Raji (cell line): ENCODE data around the gene RSL24D1.

Experiments used
- POLR2A ChIP-seq: IDR thresholded peaks from 2 replicates; pipeline ENCODE4 v1.6.1; 2011; ENCODE audit warnings: low read depth, low read length, control low read depth; ENCODE audit not compliant: insufficient read depth

The RSL24D1 gene

GRCh38 chr15:55168350-55168974, 28.3 kb downstream of the RSL24D1 start:
- TF ChIP-seq POLR2A, result no peak

GRCh38 chr15:55164284-55164683, 32.5 kb downstream of the RSL24D1 start:
- no peak for TF ChIP-seq POLR2A

GRCh38 chr15:55151631-55152030, 45.1 kb downstream of the RSL24D1 start:
- TF ChIP-seq POLR2A, result no peak

GRCh38 chr15:55133972-55134371, 62.8 kb downstream of the RSL24D1 start:
- TF ChIP-seq POLR2A, result no peak

- no peak for TF ChIP-seq POLR2A
Observed at GRCh38 chr15:55132672-55133071, 64.1 kb downstream of the RSL24D1 start.
